GM12872 (cell line): Measurements from ENCODE around the gene CPNE5.

ENCODE experiments used
- TF ChIP-seq, protein P1 (sequence below): IDR thresholded peaks from 3 replicates; pipeline ENCODE4 v1.5.1; 2011; ENCODE audit warnings: low read depth, mild to moderate bottlenecking, low read length, moderate library complexity; ENCODE audit not compliant: insufficient read depth

Gene CPNE5

GRCh38 chr6:36863670-36864540 is 24.7 kb upstream of the CPNE5 start:
- TF ChIP-seq, protein P1, sequence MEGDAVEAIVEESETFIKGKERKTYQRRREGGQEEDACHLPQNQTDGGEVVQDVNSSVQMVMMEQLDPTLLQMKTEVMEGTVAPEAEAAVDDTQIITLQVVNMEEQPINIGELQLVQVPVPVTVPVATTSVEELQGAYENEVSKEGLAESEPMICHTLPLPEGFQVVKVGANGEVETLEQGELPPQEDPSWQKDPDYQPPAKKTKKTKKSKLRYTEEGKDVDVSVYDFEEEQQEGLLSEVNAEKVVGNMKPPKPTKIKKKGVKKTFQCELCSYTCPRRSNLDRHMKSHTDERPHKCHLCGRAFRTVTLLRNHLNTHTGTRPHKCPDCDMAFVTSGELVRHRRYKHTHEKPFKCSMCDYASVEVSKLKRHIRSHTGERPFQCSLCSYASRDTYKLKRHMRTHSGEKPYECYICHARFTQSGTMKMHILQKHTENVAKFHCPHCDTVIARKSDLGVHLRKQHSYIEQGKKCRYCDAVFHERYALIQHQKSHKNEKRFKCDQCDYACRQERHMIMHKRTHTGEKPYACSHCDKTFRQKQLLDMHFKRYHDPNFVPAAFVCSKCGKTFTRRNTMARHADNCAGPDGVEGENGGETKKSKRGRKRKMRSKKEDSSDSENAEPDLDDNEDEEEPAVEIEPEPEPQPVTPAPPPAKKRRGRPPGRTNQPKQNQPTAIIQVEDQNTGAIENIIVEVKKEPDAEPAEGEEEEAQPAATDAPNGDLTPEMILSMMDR: no peak

GRCh38 chr6:36862848-36863382 is 23.7 kb upstream of the CPNE5 start:
- TF ChIP-seq, protein P1: no peak

DNA sequence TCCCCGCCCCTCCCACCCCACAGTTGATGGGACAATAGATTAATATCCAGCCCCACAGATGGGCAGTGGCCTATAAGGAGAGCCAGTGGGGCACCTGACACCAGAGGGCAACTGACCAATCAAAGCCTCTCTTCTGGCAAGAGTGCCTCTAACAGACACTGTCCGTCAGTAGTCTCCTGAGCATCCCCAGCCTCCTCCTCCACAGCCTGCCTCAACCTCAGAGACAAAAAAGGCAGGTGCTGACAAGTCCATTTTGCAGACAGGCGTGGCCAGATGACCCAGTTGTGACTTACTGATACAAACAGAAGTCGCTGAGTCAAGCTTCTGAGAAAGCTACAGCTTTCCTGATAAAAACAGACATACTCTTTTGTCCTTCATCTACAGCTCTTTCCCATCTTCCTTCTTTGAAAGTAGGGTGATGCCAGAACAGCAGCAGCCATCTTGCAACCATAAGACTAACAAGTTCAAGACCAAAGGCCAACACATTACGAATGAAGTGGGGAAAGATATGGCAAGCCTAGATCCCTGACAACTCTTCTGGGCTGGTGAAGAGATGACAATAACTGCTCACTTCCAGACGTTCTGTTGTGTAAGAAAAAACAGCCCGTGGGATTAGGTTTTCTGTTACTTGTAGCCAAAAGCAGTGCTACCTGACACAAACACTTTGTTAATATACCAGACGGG is 23.1 kb upstream of the CPNE5 start:
- TF ChIP-seq, protein P1: no peak

DNA sequence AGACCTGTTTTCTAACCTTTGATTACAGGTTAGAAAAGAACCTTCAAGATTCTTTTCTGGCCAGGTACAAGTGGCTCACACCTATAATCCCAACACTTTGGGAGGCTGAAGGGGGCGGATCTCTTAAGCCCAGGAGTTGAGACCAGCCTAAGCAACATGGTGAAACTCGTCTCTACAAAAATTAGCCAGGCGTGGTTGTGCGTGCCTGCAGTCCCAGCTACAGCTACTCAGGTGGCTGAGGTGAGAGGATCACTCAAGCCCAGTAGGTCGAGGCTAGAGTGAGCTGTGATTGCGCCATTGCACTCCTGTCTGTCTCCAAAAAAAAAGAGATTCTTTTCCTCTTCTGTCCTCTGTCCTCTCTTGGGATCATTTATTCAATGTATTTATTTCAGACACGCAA is 20.9 kb upstream of the CPNE5 start:
- TF ChIP-seq, protein P1: no peak

- TF ChIP-seq, protein P1: no peak
These were observed 19.2 kb upstream of the CPNE5 start for GRCh38 chr6:36858407-36858981.

DNA sequence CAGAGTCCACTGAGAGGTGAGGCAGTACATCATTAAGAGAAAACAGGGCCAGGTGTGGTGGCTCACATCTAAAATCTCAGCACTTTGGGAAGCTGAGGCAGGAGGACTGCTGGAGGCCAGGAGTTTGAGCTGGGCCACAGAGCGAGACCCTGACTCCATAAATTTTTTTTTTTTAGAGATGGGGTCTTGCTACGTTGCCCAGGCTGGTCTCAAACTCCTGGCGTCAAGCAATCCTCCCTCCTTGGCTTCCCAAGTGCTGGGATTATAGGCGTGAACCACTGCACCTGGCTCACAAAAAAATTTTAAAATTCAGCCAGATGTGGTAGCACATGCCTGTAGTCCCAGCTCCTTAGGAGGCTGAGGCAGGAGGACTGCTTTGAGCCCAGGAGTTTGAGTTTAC is 18.1 kb upstream of the CPNE5 start:
- TF ChIP-seq, protein P1: no peak

DNA sequence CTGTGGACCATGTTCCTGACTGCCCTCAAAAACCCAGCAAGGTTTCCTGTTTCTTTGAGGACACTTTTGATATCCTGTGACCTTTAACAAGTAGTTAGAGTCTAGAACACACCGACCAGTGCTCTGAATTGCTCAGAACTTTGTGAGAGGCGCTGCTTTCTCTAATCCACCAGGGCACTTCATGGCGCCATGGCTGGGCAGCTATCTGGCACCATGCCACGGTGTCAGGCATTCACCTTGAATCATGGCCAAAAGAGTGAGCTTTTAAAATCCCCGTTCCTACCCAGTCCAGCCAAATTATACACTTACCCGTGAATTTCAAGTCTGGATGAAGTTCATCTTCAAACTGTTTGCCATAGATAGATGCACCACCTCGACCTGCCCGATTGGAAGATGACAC is 17.0 kb upstream of the CPNE5 start:
- TF ChIP-seq, protein P1: no peak
